Measurements from ENCODE around the gene KLF5.

The KLF5 gene

DNA sequence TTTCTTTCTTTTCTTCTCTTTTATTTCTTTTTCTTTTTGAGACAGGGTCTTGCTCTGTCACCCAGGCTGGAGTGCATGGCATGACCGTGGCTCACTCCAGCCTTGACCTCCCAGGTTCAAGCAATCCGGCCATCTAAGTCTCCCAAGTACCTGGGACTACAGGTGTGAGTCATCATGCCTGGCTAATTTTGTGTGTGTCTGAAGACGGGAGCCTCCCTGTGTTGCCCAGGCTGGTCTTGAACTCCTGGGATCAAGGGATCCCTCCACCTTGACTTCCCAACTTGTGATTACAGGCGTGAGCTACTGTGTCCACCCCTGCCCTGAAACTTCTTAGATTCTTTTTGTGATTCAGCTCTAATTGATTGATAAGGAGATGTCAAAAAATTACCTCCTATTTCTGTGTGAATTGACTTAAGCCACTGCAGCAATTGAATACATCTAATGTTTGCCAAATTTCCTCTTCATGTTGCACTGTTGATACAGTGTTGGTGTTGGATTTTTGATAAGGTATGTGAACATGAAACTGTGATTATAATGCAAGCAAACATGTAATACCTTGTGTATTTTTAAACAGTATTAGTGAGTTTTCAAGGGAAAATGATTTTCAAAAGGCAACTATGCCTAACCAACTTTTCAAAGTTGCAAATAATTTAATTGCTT, 22.6 kb downstream of the KLF5 start:
- no peak overlapping the region for H3K4me3 ChIP-seq (IDR thresholded peaks at IDR 0.05; ENCODE audit: insufficient read depth, low read depth, low read length)
- no peak overlapping the region for H2AFZ ChIP-seq (ENCODE audit: low read depth)
- no peaks in the 10 kb centered on the region for H3K79me2 ChIP-seq (ENCODE audit: insufficient read depth, low read depth)
- H3K27ac ChIP-seq: no peak overlapping the region
- TF ChIP-seq, protein P1, sequence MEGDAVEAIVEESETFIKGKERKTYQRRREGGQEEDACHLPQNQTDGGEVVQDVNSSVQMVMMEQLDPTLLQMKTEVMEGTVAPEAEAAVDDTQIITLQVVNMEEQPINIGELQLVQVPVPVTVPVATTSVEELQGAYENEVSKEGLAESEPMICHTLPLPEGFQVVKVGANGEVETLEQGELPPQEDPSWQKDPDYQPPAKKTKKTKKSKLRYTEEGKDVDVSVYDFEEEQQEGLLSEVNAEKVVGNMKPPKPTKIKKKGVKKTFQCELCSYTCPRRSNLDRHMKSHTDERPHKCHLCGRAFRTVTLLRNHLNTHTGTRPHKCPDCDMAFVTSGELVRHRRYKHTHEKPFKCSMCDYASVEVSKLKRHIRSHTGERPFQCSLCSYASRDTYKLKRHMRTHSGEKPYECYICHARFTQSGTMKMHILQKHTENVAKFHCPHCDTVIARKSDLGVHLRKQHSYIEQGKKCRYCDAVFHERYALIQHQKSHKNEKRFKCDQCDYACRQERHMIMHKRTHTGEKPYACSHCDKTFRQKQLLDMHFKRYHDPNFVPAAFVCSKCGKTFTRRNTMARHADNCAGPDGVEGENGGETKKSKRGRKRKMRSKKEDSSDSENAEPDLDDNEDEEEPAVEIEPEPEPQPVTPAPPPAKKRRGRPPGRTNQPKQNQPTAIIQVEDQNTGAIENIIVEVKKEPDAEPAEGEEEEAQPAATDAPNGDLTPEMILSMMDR (conservative IDR thresholded peaks at IDR 0.05; ENCODE audit: low read depth, low read length): no peak
- no peak overlapping the region for H3K4me2 ChIP-seq
- no peaks in the 10 kb centered on the region for H3K36me3 ChIP-seq (ENCODE audit: insufficient read depth)
- no peaks in the 10 kb centered on the region for H3K27me3 ChIP-seq (ENCODE audit: insufficient read depth, low read depth)
- H3K4me1 ChIP-seq (ENCODE audit: low read depth, poor library complexity, severe bottlenecking): no peaks in the 10 kb centered on the region
- no peak overlapping the region for H3K9ac ChIP-seq
- no peaks in the 10 kb centered on the region for H4K20me1 ChIP-seq (ENCODE audit: insufficient read depth)

DNA sequence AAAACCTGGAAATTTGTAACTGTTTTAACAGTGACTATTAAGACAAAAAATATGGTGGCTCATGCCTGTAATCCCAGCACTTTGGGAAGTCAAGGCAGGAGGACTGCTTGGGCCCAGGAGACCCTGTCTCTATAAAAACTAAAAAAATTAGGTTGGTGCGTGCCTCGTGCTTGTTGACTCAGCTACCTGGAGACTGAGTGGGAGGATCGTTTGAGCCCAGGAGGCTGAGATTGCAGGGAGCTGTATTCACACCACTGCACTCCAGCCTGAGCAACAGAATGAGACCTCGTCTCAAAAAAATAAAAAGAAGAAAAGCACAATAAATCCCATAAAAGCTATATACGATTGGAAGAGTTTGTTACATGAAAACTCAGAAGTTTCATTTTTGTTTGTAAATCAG, 23.7 kb downstream of the KLF5 start:
- Histone ChIP-seq H3K4me2 (no peak overlapping the region), H3K4me1 (ENCODE audit: low read depth, poor library complexity, severe bottlenecking) (no peaks in the 10 kb centered on the region), H3K9ac (no peak overlapping the region)

GRCh38 chr13:73082895-73083294, 24.1 kb downstream of the KLF5 start:
- Histone ChIP-seq H3K9ac (no peak overlapping the region), H3K36me3 (ENCODE audit: insufficient read depth) (no peaks in the 10 kb centered on the region), H4K20me1 (ENCODE audit: insufficient read depth) (no peaks in the 10 kb centered on the region), H3K4me1 (ENCODE audit: low read depth, poor library complexity, severe bottlenecking) (no peaks in the 10 kb centered on the region), H3K79me2 (ENCODE audit: insufficient read depth, low read depth) (no peaks in the 10 kb centered on the region), H3K27me3 (ENCODE audit: insufficient read depth, low read depth) (no peaks in the 10 kb centered on the region), H2AFZ (ENCODE audit: low read depth) (no peak overlapping the region), H3K4me2 (no peak overlapping the region), H3K4me3 (IDR thresholded peaks at IDR 0.05; ENCODE audit: insufficient read depth, low read depth, low read length) (no peak overlapping the region), H3K27ac (no peak overlapping the region)
- TF ChIP-seq, protein P1 (conservative IDR thresholded peaks at IDR 0.05; ENCODE audit: low read depth, low read length): no peak

More for the DNA sequence above, 23.7 kb downstream of the KLF5 start:
- H2AFZ ChIP-seq (ENCODE audit: low read depth): no peak overlapping the region
- no peak overlapping the region for H3K4me3 ChIP-seq (IDR thresholded peaks at IDR 0.05; ENCODE audit: insufficient read depth, low read depth, low read length)
- TF ChIP-seq, protein P1 (conservative IDR thresholded peaks at IDR 0.05; ENCODE audit: low read depth, low read length): no peak
- H3K79me2 ChIP-seq (ENCODE audit: insufficient read depth, low read depth): no peaks in the 10 kb centered on the region
- H3K36me3 ChIP-seq (ENCODE audit: insufficient read depth): no peaks in the 10 kb centered on the region
- H3K27ac ChIP-seq: no peak overlapping the region
- no peaks in the 10 kb centered on the region for H4K20me1 ChIP-seq (ENCODE audit: insufficient read depth)
- H3K27me3 ChIP-seq (ENCODE audit: insufficient read depth, low read depth): no peaks in the 10 kb centered on the region

DNA sequence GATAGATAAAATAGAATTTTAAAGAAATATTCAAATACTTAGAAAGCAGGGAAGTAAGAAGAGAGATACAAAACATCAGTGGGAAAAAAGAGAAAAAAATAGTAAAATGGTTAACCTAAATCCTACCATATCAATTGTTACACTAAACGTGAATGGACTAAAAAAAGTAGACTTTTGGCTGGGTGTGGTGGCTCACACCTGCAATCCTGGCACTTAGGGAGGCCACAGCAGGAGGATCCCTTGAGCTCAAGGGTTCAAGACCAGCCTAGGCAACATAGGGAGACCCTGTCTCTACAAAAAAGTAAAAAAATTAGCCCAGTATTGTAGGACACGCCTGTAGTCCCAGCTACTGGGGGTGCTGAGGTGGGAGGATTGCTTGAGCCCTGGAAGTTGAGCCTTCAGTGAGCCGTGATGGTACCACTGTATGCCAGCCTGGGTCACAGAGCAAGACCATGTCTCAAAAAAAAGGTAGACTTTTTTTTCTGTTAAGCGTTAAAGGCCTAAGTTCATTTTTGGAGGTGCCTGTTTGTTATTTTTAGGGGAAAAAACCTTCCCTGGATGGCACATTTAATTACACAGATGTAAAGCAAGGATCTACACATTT, 29.6 kb downstream of the KLF5 start:
- TF ChIP-seq, protein P1 (conservative IDR thresholded peaks at IDR 0.05; ENCODE audit: low read depth, low read length): no peak
- H3K36me3 ChIP-seq (ENCODE audit: insufficient read depth): no peaks in the 10 kb centered on the region
- H2AFZ ChIP-seq (ENCODE audit: low read depth): no peak overlapping the region
- H3K79me2 ChIP-seq (ENCODE audit: insufficient read depth, low read depth): no peaks in the 10 kb centered on the region
- H4K20me1 ChIP-seq (ENCODE audit: insufficient read depth): no peaks in the 10 kb centered on the region
- H3K4me2 ChIP-seq: no peak overlapping the region
- no peak overlapping the region for H3K27ac ChIP-seq
- H3K9ac ChIP-seq: no peak overlapping the region
- H3K27me3 ChIP-seq (ENCODE audit: insufficient read depth, low read depth): no peaks in the 10 kb centered on the region
- no peak overlapping the region for H3K4me3 ChIP-seq (IDR thresholded peaks at IDR 0.05; ENCODE audit: insufficient read depth, low read depth, low read length)
- H3K4me1 ChIP-seq (ENCODE audit: low read depth, poor library complexity, severe bottlenecking): no peaks in the 10 kb centered on the region

Data from KMS-11 (cell line).